ENCODE results near the gene CHIT1. TPM values are rescaled to one million over a fixed set of nuclear protein-coding genes. Genes with fewer than 3 reads are reported as not detected.

Gene CHIT1
- total and polyA plus RNA-seq, 9 donors: 0.08 to 26.9 (median 0.90) TPM; not detected in 3

- intact Hi-C loops (cut with DNase I): no loop called here
- Histone ChIP-seq H3K4me3 (no peak overlapping the region), H3K27me3 (no peaks in the 10 kb centered on the region), H3K27ac (no peak overlapping the region), H3K36me3 (no peaks in the 10 kb centered on the region), H3K9me3 (no peaks in the 10 kb centered on the region), H3K4me1 (ENCODE audit: insufficient read depth) (no peaks in the 10 kb centered on the region)
- no peak for DNase-seq
- 80 to 82% (median 80%) methylated on average over 23 of the region's 23 CpGs for WGBS, 3 donors
- no peak for TF ChIP-seq POLR2A (IDR thresholded peaks at IDR 0.05)
- TF ChIP-seq EP300 (IDR thresholded peaks at IDR 0.05): no peak
- TF ChIP-seq CTCF (IDR thresholded peaks at IDR 0.05): no peak
Observed at GRCh38 chr1:203167026-203167912, 62.2 kb downstream of the CHIT1 start.

GRCh38 chr1:203166192-203166940 is 63.1 kb downstream of the CHIT1 start:
- intact Hi-C loops (cut with DNase I): no loop called here
- TF ChIP-seq CTCF (IDR thresholded peaks at IDR 0.05): no peak
- TF ChIP-seq POLR2A (IDR thresholded peaks at IDR 0.05): no peak
- TF ChIP-seq EP300 (IDR thresholded peaks at IDR 0.05): no peak
- H3K36me3 ChIP-seq: no peaks in the 10 kb centered on the region
- H3K4me3 ChIP-seq: no peak overlapping the region
- no peaks in the 10 kb centered on the region for H3K4me1 ChIP-seq (ENCODE audit: insufficient read depth)
- no peaks in the 10 kb centered on the region for H3K27me3 ChIP-seq
- WGBS, 3 donors: 76 to 79% (median 77%) methylated on average over 13 to 14 of the region's 14 CpGs
- no peak overlapping the region for H3K27ac ChIP-seq
- H3K9me3 ChIP-seq: no peaks in the 10 kb centered on the region
- DNase-seq: no peak

Other genes starting within 250 kb of the CHIT1 start
- gene TMEM183A, start 222.3 kb downstream of the CHIT1 start, total RNA-seq: 10 to 100 TPM; 42.0 to 67.4 (median 46.6) TPM
- gene TMEM183A, start 222.3 kb downstream of the CHIT1 start, polyA plus RNA-seq: 10 to 100 TPM; 44.0 to 72.4 TPM
- 1 to 10 TPM; 1.0 to 2.6 (median 1.6) TPM for gene PPFIA4, start 203.2 kb downstream of the CHIT1 start, total RNA-seq
- under 1 TPM; 0.35 to 0.53 TPM for gene PPFIA4, start 203.2 kb downstream of the CHIT1 start, polyA plus RNA-seq
- gene MYOG, start 143.7 kb downstream of the CHIT1 start, total RNA-seq: not detected
- not detected for gene MYOG, start 143.7 kb downstream of the CHIT1 start, polyA plus RNA-seq
- gene ADORA1, start 101.9 kb downstream of the CHIT1 start, total RNA-seq: 1 to 10 TPM in 1 of 7 donors, under 1 TPM in 6; 0.15 to 1.3 (median 0.70) TPM
- under 1 TPM; 0.17 to 0.27 TPM for gene ADORA1, start 101.9 kb downstream of the CHIT1 start, polyA plus RNA-seq
- gene MYBPH, start 53.8 kb downstream of the CHIT1 start, total RNA-seq: under 1 TPM in 3 of 7 donors, not detected in 4; 0.10 to 0.27 (median 0.23) TPM
- gene MYBPH, start 53.8 kb downstream of the CHIT1 start, polyA plus RNA-seq: under 1 TPM in 1 of 2 donors, not detected in 1; 0.04 TPM
- 10 to 100 TPM in 3 of 7 donors, 1 to 10 TPM in 3, not detected in 1; 4.0 to 70.5 (median 10.2) TPM for gene CHI3L1, start 43.0 kb downstream of the CHIT1 start, total RNA-seq
- gene CHI3L1, start 43.0 kb downstream of the CHIT1 start, polyA plus RNA-seq: 1 to 10 TPM; 6.4 TPM
- 100 to 1,000 TPM; 124 to 395 (median 220) TPM for gene BTG2, start 75.8 kb upstream of the CHIT1 start, total RNA-seq
- gene BTG2, start 75.8 kb upstream of the CHIT1 start, polyA plus RNA-seq: 100 to 1,000 TPM; 113 to 167 TPM
- 100 to 1,000 TPM; 110 to 158 (median 137) TPM for gene FMOD, start 121.4 kb upstream of the CHIT1 start, total RNA-seq
- 100 to 1,000 TPM; 116 to 175 TPM for gene FMOD, start 121.4 kb upstream of the CHIT1 start, polyA plus RNA-seq
- 100 to 1,000 TPM in 3 of 7 donors, 10 to 100 TPM in 4; 40.9 to 185 (median 74.8) TPM for gene PRELP, start 246.1 kb upstream of the CHIT1 start, total RNA-seq
- gene PRELP, start 246.1 kb upstream of the CHIT1 start, polyA plus RNA-seq: 100 to 1,000 TPM in 1 of 2 donors, 10 to 100 TPM in 1; 97.8 to 163 TPM

Data from ovary (tissue), 9 donors.